GM21390 (cell line): ENCODE measurements around the gene PKN2.
"Not testable (repeated sequence)": the region's sequence is repeated elsewhere in the genome, so short reads cannot be mapped to it uniquely, and the experiment has no call there.

Experiments
- ATAC-seq: cut with Tn5 transposase; IDR thresholded peaks from one replicate; pipeline ENCODE4 v1.9.1; 2021; ENCODE audit not compliant: unreplicated experiment

PKN2 gene

GRCh38 chr1:88678405-88678804 is 5.7 kb upstream of the PKN2 start:
- ATAC-seq: no peak

- no peak for ATAC-seq
Observed at GRCh38 chr1:88680471-88680870, 3.6 kb upstream of the PKN2 start.

DNA sequence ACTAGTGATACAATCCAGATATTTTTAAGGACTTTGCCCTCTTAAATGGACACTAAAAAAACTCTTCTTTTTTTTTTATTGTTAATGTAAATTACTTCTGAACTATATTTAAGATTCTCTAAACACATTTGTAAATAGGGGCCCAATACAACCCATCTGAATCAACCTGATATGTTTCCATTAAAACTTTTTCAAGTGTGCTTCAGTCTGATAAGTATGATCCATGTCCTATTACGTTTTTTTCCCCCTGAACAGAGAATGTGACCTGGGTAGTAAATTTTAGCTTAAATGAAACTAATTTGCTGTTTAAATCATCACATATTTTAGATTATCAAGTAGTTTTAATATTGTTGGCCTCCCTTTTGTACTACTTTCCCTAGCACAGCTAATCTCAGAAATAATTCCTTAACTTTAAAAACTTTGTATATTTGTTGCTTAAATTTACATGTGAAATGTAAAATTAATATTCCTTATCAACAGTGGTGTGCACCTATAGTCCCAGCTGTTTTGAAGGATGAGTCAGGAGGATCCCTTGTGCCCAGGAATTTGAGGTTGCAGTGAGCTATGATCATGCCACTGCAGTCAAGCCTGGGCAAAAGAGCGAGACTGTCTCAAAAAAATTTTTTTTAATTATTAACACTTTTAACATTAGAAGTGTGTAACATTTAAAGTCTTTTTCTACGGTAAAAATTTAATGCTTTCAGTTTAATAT is 3.0 kb upstream of the PKN2 start:
- no peak for ATAC-seq

- ATAC-seq: peak; percentile 44
Observed at GRCh38 chr1:88684482-88685258, 597 bp downstream of the PKN2 start.

DNA sequence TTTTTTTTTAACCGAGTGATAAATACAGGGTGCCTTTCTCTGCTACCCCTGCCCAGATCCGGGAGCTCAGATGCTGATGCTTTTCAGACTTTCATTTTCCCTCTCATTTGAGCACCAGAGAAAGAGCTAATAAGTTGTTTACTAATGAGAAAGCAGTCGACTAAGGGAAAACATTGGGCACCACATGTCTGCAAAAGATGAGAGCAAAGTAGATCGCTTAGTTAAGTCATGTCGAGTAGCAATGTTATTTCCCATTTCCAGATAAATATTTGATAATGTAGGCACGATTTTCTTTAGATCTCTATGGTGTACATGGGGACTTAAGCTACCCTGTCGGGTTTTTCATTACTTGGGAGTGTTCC is 1.2 kb downstream of the PKN2 start:
- peak; percentile 2 for ATAC-seq

DNA sequence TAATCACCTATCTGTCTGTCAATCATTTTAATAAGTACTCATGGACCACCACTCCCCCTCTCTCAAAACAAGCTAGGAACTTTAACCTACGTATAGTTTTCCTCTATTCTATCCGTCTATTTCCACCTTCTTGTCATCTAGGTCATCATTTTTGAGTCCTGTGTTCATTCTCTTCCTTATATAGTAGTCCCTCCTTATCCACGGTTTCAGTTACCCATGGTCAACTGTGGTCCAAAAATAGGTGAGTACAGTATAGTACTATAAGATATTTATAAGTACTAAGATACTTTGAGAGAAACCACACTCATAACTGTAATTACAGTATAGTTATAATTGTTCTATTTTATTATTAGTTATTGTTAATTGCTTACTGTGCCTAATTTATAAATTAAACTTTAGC is 7.5 kb downstream of the PKN2 start:
- no peak for ATAC-seq

GRCh38 chr1:88695781-88696180 is 11.7 kb downstream of the PKN2 start:
- ATAC-seq: no peak

DNA sequence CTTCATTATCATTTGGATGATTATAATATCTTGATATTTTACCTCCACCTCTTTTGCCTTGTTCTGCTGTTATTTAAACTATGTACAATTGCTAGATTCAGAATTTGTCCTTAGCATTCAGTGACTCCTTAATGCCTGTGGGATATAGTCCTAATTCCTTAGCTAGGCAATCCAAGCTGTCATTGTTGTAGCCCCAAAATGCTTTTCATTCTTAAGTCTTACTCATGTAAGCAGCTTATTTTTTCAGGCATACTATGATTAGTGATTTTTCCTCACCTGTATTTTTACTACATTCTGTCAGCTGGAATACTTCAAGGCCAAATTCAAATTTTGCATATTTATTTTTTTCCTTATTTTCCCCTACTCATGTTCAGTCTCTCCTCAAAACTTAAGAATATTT is 13.4 kb downstream of the PKN2 start:
- no peak for ATAC-seq

GRCh38 chr1:88698140-88698539 is 14.1 kb downstream of the PKN2 start:
- ATAC-seq: no peak

DNA sequence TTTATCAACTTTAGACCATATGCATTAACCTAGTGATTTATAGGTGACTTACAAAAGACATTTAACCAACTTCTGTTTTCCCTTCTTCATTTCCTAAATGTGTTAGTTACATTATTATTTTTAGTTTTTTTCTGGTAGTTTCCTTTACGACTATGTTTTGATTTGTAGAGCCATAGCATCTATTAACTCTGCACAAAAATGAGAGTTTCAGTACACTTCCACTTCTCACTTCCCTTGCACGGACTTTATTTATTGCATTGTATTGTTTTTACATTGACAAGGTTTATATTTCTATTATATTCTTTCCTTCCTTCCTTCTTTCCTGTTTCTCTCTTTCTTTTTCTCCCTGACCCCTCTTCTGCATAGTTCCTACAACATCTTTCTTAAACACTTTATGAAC is 14.7 kb downstream of the PKN2 start:
- no peak for ATAC-seq

- no peak for ATAC-seq
Observed at GRCh38 chr1:88700425-88701013, 16.4 kb downstream of the PKN2 start.

- peak; percentile 81 for ATAC-seq
Observed at GRCh38 chr1:88701275-88701674, 17.2 kb downstream of the PKN2 start.

- ATAC-seq: not testable (repeated sequence)
Observed at GRCh38 chr1:88701793-88702192, 17.7 kb downstream of the PKN2 start.

- no peak for ATAC-seq
Observed at GRCh38 chr1:88708011-88708410, 23.9 kb downstream of the PKN2 start.

GRCh38 chr1:88712907-88713306 is 28.8 kb downstream of the PKN2 start:
- not testable (repeated sequence) for ATAC-seq

GRCh38 chr1:88716571-88716970 is 32.5 kb downstream of the PKN2 start:
- ATAC-seq: not testable (repeated sequence)

GRCh38 chr1:88722492-88722891 is 38.4 kb downstream of the PKN2 start:
- no peak for ATAC-seq

DNA sequence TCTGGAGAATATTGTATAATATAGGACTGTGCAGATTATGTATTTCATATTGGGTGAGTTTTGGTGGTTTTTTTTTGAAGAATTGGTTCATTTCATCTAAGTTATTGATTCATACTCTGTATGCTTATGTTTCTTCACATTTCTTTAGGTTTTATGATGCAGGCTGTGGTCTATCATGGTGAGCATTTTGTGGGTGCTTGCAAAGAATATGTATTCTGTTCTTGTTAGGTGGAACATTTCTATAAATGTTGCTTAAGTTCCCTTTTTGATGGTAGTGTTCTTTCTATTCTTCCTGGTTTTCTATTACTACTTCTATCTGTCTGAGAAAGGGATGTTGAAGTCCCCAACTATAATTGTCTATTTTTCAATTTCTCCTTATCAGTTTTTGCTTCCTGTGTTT is 42.6 kb downstream of the PKN2 start:
- ATAC-seq: no peak

DNA sequence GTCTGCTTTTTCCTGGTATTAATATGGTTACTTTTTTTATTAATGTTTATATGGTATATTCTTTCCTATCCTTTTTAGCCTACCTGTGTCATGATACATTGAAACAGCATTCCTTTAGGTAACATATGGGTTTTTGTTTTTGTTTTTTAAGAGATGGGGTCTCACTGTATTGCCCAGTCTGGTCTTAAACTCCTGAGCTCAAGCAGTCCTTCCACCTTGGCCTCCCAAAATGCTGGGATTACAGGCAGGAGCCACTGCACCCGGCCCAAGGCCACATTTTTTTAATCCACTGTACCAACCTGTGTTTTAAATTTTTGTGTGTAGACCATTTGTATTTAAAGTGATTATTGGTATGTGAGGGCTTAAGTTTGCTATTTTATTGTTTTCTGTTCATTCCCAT is 43.1 kb downstream of the PKN2 start:
- ATAC-seq: no peak

DNA sequence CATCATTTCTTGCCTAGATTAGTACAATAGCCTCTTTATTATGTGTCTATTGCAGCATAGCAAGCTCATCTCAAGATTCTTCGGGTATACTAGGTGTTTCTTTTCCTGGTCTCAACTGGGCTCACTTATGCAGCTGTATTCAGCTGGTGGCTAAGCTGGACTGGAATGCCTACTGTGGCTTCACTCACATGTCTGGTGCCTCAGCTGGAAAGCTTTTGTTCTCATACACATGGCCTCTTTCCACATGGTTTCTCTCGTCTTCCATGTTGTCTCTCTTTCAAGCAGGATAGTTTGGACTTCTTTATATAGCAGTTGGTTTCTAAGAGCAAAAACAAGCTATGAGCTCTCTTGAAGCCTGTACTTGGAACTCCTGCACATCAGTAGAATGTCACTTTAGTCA is 45.2 kb downstream of the PKN2 start:
- ATAC-seq: no peak

DNA sequence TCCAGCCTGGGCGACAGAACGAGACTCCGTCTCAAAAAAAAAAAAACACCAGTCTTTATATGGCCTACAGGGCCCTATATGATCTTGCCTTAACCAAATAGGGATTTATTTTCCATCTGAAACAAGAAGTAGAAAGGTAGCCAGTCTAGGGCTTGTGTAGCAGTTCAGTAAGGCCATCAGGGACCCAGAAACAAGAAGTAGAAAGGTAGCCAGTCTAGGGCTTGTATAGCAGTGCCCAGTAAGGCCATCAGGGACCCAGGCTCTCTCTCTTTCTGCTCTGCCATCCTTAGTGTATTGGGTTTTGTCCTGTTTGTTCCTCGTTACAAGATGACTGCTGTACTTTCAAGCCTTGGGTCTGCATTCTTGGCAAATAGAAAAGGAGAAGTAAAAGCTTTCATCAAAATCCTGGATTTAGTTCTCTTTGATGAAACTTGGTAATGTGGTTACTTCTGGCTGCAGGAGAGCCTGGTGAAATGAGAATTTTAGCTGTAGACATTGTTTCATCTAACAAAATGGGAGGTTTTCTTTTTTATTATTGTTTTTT is 46.1 kb downstream of the PKN2 start:
- ATAC-seq: no peak

DNA sequence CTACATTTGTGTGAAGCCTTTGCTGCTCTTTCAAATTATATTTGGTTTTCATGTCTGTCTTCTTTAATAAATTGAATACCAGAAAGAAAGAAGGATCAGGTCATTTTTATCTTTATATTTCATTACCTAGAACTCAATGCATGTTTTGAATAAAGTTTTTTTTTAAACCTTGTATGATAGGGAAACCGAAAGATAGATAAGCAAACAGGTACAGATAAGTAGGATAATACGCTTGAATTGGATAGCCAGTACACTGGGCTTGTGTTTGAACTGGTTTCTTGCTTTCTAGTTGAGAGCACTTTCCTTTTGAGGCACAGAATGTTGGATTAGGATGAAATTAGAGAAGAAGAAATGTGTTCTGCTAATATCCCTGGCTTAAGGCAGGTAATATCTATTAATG is 46.9 kb downstream of the PKN2 start:
- peak; percentile 13 for ATAC-seq
